ENCODE results near the gene NRIP1. TPM values are rescaled to one million over a fixed set of nuclear protein-coding genes. Genes with fewer than 3 reads are reported as not detected.

The NRIP1 gene
- total and polyA plus RNA-seq, 2 donors (not counting 1 experiment from before 2014, with no cell fraction given), result 3.3 to 32.1 TPM

DNA sequence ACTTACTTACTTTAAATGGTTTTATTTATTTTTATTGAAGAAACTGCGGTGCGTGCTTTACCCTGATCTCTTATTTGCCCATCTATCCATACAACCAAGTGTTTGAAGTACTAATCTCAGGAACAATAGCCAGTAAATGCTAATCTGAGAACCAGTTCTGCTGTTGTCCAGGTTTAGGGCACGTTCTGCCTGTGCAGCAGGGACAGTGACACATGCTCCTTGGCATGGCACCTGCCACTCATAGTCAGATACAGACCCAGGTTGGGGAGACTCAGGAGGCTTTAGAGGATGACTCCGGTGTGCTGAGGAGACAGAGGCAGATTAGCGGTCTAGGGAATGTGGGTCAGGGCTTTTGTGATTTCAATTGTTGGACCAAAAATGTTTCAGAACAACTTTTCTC is 83.6 kb downstream of the NRIP1 start:
- CTCF ChIA-PET, result interaction anchor here (1.8 kb wide), 1 partner anchor 501 kb away, joined by 5 read pairs; no protein-coding TSS in a partner anchor
- peaks cover 16% of the 10 kb centered on the region for H3K79me2 ChIP-seq (ENCODE audit: control insufficient read depth, insufficient read depth, low read length)
- H3K9me3 Mint-ChIP-seq (ENCODE audit: insufficient read depth), result no peaks in the 10 kb centered on the region
- peak overlapping the region; percentile 26 for H3K27ac Mint-ChIP-seq
- no peaks in the 10 kb centered on the region for H3K9me3 ChIP-seq (ENCODE audit: control extremely low read depth in 1 of 3, control insufficient read depth in 2 of 3, insufficient read depth in 1 of 3, low read length in 2 of 3)
- DNase-seq (no peak), ATAC-seq (ENCODE audit: low read depth) (no peak)
- TF ChIP-seq, protein P1, sequence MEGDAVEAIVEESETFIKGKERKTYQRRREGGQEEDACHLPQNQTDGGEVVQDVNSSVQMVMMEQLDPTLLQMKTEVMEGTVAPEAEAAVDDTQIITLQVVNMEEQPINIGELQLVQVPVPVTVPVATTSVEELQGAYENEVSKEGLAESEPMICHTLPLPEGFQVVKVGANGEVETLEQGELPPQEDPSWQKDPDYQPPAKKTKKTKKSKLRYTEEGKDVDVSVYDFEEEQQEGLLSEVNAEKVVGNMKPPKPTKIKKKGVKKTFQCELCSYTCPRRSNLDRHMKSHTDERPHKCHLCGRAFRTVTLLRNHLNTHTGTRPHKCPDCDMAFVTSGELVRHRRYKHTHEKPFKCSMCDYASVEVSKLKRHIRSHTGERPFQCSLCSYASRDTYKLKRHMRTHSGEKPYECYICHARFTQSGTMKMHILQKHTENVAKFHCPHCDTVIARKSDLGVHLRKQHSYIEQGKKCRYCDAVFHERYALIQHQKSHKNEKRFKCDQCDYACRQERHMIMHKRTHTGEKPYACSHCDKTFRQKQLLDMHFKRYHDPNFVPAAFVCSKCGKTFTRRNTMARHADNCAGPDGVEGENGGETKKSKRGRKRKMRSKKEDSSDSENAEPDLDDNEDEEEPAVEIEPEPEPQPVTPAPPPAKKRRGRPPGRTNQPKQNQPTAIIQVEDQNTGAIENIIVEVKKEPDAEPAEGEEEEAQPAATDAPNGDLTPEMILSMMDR (IDR thresholded peaks at IDR 0.05), result no peak
- TF ChIP-seq EZH2 (IDR thresholded peaks at IDR 0.05; ENCODE audit: borderline replicate concordance, insufficient read depth, low read depth, low read length, poor library complexity, severe bottlenecking), result no peak
- no peak overlapping the region for H3K4me3 Mint-ChIP-seq
- POLR2A ChIA-PET, result no interaction called here
- intact Hi-C loops (cut with micrococcal nuclease), result no loop called here
- no peaks in the 10 kb centered on the region for H3K27me3 Mint-ChIP-seq
- 98% methylated on average over 5 of the region's 5 CpGs for WGBS (ENCODE audit: insufficient coverage)
- H2AFZ ChIP-seq (ENCODE audit: insufficient read depth, low read depth, low read length, poor library complexity, severe bottlenecking), result no peak overlapping the region
- H3K4me3 ChIP-seq (ENCODE audit: control extremely low read depth in 1 of 5, extremely low read depth in 1 of 5, insufficient read depth in 1 of 5, low read depth in 2 of 5, low read length in 4 of 5), result no peak overlapping the region
- H3K36me3 ChIP-seq (replicated peaks in 1 of 2; ENCODE audit: control extremely low read depth in 1 of 2, control insufficient read depth in 1 of 2, extremely low read depth in 1 of 2, insufficient read depth in 2 of 2, low read length in 1 of 2), result peaks cover 3 to 4% of the 10 kb centered on the region in 2 experiments
- no peaks in the 10 kb centered on the region for H4K20me1 ChIP-seq (ENCODE audit: control insufficient read depth, insufficient read depth, low read length, poor library complexity, severe bottlenecking)
- H3K9ac ChIP-seq (ENCODE audit: low read length), result no peak overlapping the region
- no peaks in the 10 kb centered on the region for H3K4me1 ChIP-seq (ENCODE audit: control insufficient read depth in 2 of 2, insufficient read depth in 2 of 2, low read length in 2 of 2)
- H3K4me1 Mint-ChIP-seq, result peaks cover 1% of the 10 kb centered on the region
- no peak overlapping the region for H3K4me2 ChIP-seq (replicated peaks; ENCODE audit: low read depth, low read length, poor library complexity, severe bottlenecking)
- H3K27me3 ChIP-seq (replicated peaks in 1 of 4; ENCODE audit: control extremely low read depth in 1 of 4, control insufficient read depth in 3 of 4, insufficient read depth in 4 of 4, low read length in 3 of 4), result no peaks in the 10 kb centered on the region
- H3K27ac ChIP-seq (ENCODE audit: low read length in 2 of 2), result no peak overlapping the region

DNA sequence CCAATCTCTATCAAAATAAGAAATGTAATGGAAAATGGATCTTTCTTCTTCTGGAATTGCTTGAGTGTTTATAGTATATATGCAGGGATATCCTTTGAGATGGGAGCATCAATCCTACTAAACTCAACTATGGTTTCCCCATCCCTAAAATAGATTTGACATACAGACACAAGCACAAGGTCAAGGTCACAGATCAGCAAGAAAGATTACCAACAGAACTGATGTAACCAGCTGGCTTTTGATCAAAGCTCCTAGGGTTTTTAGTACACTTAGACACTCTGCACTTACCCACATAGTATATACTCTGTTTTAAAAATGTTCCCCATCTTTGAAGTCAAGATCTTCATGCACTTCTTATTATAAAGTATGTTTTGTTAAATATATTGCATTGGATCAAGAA is 85.5 kb downstream of the NRIP1 start:
- Histone ChIP-seq H3K9me3 (ENCODE audit: control extremely low read depth in 1 of 3, control insufficient read depth in 2 of 3, insufficient read depth in 1 of 3, low read length in 2 of 3) (no peaks in the 10 kb centered on the region), H3K27me3 (replicated peaks in 1 of 4; ENCODE audit: control extremely low read depth in 1 of 4, control insufficient read depth in 3 of 4, insufficient read depth in 4 of 4, low read length in 3 of 4) (no peaks in the 10 kb centered on the region), H3K79me2 (ENCODE audit: control insufficient read depth, insufficient read depth, low read length) (peaks cover 11% of the 10 kb centered on the region), H2AFZ (ENCODE audit: insufficient read depth, low read depth, low read length, poor library complexity, severe bottlenecking) (no peak overlapping the region), H3K27ac (ENCODE audit: low read length in 2 of 2) (no peak overlapping the region), H3K4me3 (ENCODE audit: control extremely low read depth in 1 of 5, extremely low read depth in 1 of 5, insufficient read depth in 1 of 5, low read depth in 2 of 5, low read length in 4 of 5) (no peak overlapping the region), H3K9ac (ENCODE audit: low read length) (no peak overlapping the region), H4K20me1 (ENCODE audit: control insufficient read depth, insufficient read depth, low read length, poor library complexity, severe bottlenecking) (no peaks in the 10 kb centered on the region), H3K36me3 (replicated peaks in 1 of 2; ENCODE audit: control extremely low read depth in 1 of 2, control insufficient read depth in 1 of 2, extremely low read depth in 1 of 2, insufficient read depth in 2 of 2, low read length in 1 of 2) (peaks cover 0 to 1% of the 10 kb centered on the region in 2 experiments), H3K4me2 (replicated peaks; ENCODE audit: low read depth, low read length, poor library complexity, severe bottlenecking) (no peak overlapping the region), H3K4me1 (ENCODE audit: control insufficient read depth in 2 of 2, insufficient read depth in 2 of 2, low read length in 2 of 2) (no peaks in the 10 kb centered on the region)
- Mint-ChIP-seq H3K4me1 (no peaks in the 10 kb centered on the region), H3K9me3 (ENCODE audit: insufficient read depth) (no peaks in the 10 kb centered on the region), H3K27ac (no peak overlapping the region), H3K4me3 (no peak overlapping the region), H3K27me3 (no peaks in the 10 kb centered on the region)
- POLR2A ChIA-PET, result no interaction called here
- CTCF ChIA-PET, result interaction anchor here (1.8 kb wide), 1 partner anchor 503 kb away, joined by 5 read pairs; no protein-coding TSS in a partner anchor
- TF ChIP-seq, protein P1 (IDR thresholded peaks at IDR 0.05), result no peak
- TF ChIP-seq EZH2 (IDR thresholded peaks at IDR 0.05; ENCODE audit: borderline replicate concordance, insufficient read depth, low read depth, low read length, poor library complexity, severe bottlenecking), result no peak
- ATAC-seq (ENCODE audit: low read depth) (no peak), DNase-seq (no peak)
- intact Hi-C loops (cut with micrococcal nuclease), result no loop called here

Data from B cell (primary cell).